ENCODE results near the gene RGL3. TPM values are rescaled to one million over a fixed set of nuclear protein-coding genes. Genes with fewer than 3 reads are reported as not detected.
A peak's percentile ranks its signal among the peaks of the same experiment; 100 is the strongest.

Gene RGL3
- total RNA-seq, 1 experiment from 2014 or later, result 65.9 TPM

DNA sequence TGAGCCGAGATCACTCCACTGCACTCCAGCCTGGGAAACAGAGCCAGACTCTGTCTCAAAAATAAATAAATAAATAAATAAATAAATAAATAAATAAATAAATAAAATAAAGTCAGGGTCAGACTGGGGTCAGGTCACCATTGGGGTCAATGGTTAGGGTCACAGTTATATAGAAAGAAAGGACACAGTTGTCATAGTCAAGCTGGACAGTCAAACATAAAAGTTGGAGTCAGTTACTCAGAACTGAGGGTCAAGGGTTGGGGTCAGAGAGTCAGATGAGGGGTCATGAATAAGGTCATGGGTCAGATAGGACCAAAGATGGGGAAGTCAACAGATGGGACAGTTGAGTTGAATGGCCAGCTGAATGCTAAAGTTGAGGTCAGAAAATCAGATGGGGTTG is 18.3 kb downstream of the RGL3 start:
- Histone ChIP-seq H2BK5ac (ENCODE audit: insufficient read length, low read length) (no peak overlapping the region), H2BK20ac (ENCODE audit: low read depth, low read length, poor library complexity, severe bottlenecking) (no peak overlapping the region), H2BK15ac (ENCODE audit: low read depth, low read length) (0 out of 2 replicates have a peak overlapping the region, but pooled peaks have one; percentile 15), H3K9ac (ENCODE audit: extremely low read depth, insufficient read length, low read length) (no peak overlapping the region), H2BK12ac (ENCODE audit: insufficient read length, low read depth, low read length) (no peak overlapping the region), H3K9me3 (ENCODE audit: control insufficient read depth, low read depth, low read length) (no peaks in the 10 kb centered on the region), H4K91ac (ENCODE audit: insufficient read length, low read depth, low read length) (no peak overlapping the region), H3K4ac (ENCODE audit: low read depth, low read length) (no peak overlapping the region), H3K4me2 (ENCODE audit: insufficient read depth, insufficient read length, low read length) (no peak overlapping the region), H3K23me2 (ENCODE audit: insufficient read length, low read depth, low read length, poor library complexity, severe bottlenecking) (peaks cover 2% of the 10 kb centered on the region), H3K27me3 (ENCODE audit: insufficient read depth, low read length) (no peaks in the 10 kb centered on the region), H2BK120ac (ENCODE audit: low read depth, low read length, poor library complexity, severe bottlenecking) (no peak overlapping the region), H3K27ac (ENCODE audit: insufficient read length, low read depth, low read length) (no peak overlapping the region), H4K20me1 (ENCODE audit: control insufficient read depth, insufficient read depth, insufficient read length) (no peaks in the 10 kb centered on the region), H3K18ac (ENCODE audit: insufficient read length, low read depth, low read length) (no peak overlapping the region), H3K79me1 (ENCODE audit: insufficient read depth, low read depth, low read length, poor library complexity, severe bottlenecking) (no peaks in the 10 kb centered on the region), H3T11ph (ENCODE audit: low read length) (no peak overlapping the region), H3K23ac (ENCODE audit: insufficient read length, low read depth, low read length) (no peak overlapping the region), H2AFZ (ENCODE audit: low read length) (no peak overlapping the region), H3K79me2 (ENCODE audit: insufficient read depth, low read length) (no peaks in the 10 kb centered on the region), H3K4me1 (ENCODE audit: insufficient read depth, low read length) (no peaks in the 10 kb centered on the region), H3K14ac (ENCODE audit: insufficient read depth, low read length) (no peak overlapping the region), H4K5ac (ENCODE audit: insufficient read length, low read depth, low read length) (no peak overlapping the region), H2AK5ac (ENCODE audit: insufficient read length, low read length) (no peak overlapping the region), H4K8ac (replicated peaks; ENCODE audit: insufficient read length, low read depth, low read length) (no peak overlapping the region), H3K56ac (ENCODE audit: insufficient read length, low read depth, low read length) (no peak overlapping the region)
- TF ChIP-seq, protein P1, sequence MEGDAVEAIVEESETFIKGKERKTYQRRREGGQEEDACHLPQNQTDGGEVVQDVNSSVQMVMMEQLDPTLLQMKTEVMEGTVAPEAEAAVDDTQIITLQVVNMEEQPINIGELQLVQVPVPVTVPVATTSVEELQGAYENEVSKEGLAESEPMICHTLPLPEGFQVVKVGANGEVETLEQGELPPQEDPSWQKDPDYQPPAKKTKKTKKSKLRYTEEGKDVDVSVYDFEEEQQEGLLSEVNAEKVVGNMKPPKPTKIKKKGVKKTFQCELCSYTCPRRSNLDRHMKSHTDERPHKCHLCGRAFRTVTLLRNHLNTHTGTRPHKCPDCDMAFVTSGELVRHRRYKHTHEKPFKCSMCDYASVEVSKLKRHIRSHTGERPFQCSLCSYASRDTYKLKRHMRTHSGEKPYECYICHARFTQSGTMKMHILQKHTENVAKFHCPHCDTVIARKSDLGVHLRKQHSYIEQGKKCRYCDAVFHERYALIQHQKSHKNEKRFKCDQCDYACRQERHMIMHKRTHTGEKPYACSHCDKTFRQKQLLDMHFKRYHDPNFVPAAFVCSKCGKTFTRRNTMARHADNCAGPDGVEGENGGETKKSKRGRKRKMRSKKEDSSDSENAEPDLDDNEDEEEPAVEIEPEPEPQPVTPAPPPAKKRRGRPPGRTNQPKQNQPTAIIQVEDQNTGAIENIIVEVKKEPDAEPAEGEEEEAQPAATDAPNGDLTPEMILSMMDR (conservative IDR thresholded peaks at IDR 0.05), result no peak
- H3K27ac Mint-ChIP-seq, result no peak overlapping the region
- no peak for DNase-seq
- H3K27me3 Mint-ChIP-seq (ENCODE audit: low read depth), result no peaks in the 10 kb centered on the region
- no peaks in the 10 kb centered on the region for H3K9me3 Mint-ChIP-seq
- H3K4me3 Mint-ChIP-seq, result no peak overlapping the region
- WGBS (ENCODE audit: extremely low coverage, insufficient read length, low lambda C conversion rate), result no CpG with 5 or more reads among the region's 1 CpG
- H3K36me3 Mint-ChIP-seq (ENCODE audit: insufficient read depth in 1 of 3, low read depth in 3 of 3), result peaks cover 11 to 59% (median 54%) of the 10 kb centered on the region in 3 experiments; a peak in 6 of 7 replicates
- peaks cover 2 to 6% of the 10 kb centered on the region in 2 experiments; a peak in 1 of 4 replicates for H3K4me1 Mint-ChIP-seq

Data from H9 (cell line).